Activated naive CD4-positive, alpha-beta T cell treated with anti-CD3 and anti-CD28 coated beads for 36 hours (primary cell): ENCODE measurements around the gene KRT6C. TPM values are rescaled to one million over a fixed set of nuclear protein-coding genes. Genes with fewer than 3 reads are reported as not detected.
A peak's percentile ranks its signal among the peaks of the same experiment; 100 is the strongest.
"Not testable (repeated sequence)": the region's sequence is repeated elsewhere in the genome, so short reads cannot be mapped to it uniquely, and the experiment has no call there.

ENCODE experiments used
- CTCF ChIA-PET: fragments of 350-600 bp; sonication (Branson Sonifier 250); formaldehyde crosslinking; loops from one replicate; lab custom pipeline; 2021; ENCODE audit warnings: antibody characterized with exemption; lab: Charles Lee
- DNase-seq: peaks from one replicate; pipeline ENCODE4 v3.0.0-alpha.2; 2020
- H3K27ac Mint-ChIP-seq: one replicate; pipeline ENCODE4 v1.8.0; 2021; ENCODE audit warnings: mild to moderate bottlenecking, mixed read lengths
- H3K27me3 Mint-ChIP-seq: one replicate; pipeline ENCODE4 v1.8.0; 2021; ENCODE audit warnings: low read depth, mixed read lengths
- H3K36me3 Mint-ChIP-seq: one replicate; pipeline ENCODE4 v1.8.0; 2021; ENCODE audit warnings: low read depth, mixed read lengths
- H3K4me1 Mint-ChIP-seq: one replicate; pipeline ENCODE4 v1.8.0; 2021; ENCODE audit warnings: low read depth, mixed read lengths
- H3K4me3 Mint-ChIP-seq: one replicate; pipeline ENCODE4 v1.8.0; 2021; ENCODE audit warnings: mild to moderate bottlenecking, moderate library complexity, mixed read lengths
- H3K9me3 Mint-ChIP-seq: one replicate; pipeline ENCODE4 v1.8.0; 2021; ENCODE audit warnings: mixed read lengths
- intact Hi-C: fragments of 100-400 bp; cut with micrococcal nuclease; formaldehyde crosslinking; loops from one replicate; pipeline ENCODE4 v1.15.1; 2023
- total RNA-seq, 2 experiments: library from RNA; stranded (reverse); gene quantifications; one replicate each; pipeline ENCODE4 v1.2.3, GENCODE V29; 2021

KRT6C gene
- total RNA-seq, 2 experiments from 2014 or later: not detected

GRCh38 chr12:52496590-52497071 lies 23.0 kb upstream of the KRT6C start:
- CTCF ChIA-PET: interaction anchor here (1.1 kb wide), 1 partner anchor 145 kb away, joined by 3 read pairs; no protein-coding TSS in a partner anchor
- H3K36me3 Mint-ChIP-seq: no peaks in the 10 kb centered on the region

GRCh38 chr12:52496054-52496453 lies 22.4 kb upstream of the KRT6C start:
- intact Hi-C loops: no loop called here
- no peaks in the 10 kb centered on the region for H3K4me1 Mint-ChIP-seq
- no peak for DNase-seq
- no peaks in the 10 kb centered on the region for H3K36me3 Mint-ChIP-seq
- CTCF ChIA-PET: no interaction called here
- no peak overlapping the region for H3K4me3 Mint-ChIP-seq
- no peak overlapping the region for H3K27ac Mint-ChIP-seq
- peaks cover 10% of the 10 kb centered on the region for H3K27me3 Mint-ChIP-seq
- H3K9me3 Mint-ChIP-seq: no peaks in the 10 kb centered on the region

More at GRCh38 chr12:52496590-52497071, 23.0 kb upstream of the KRT6C start:
- Mint-ChIP-seq H3K27ac (no peak overlapping the region), H3K4me1 (no peaks in the 10 kb centered on the region), H3K9me3 (no peaks in the 10 kb centered on the region), H3K4me3 (no peak overlapping the region), H3K27me3 (peaks cover 4% of the 10 kb centered on the region)
- intact Hi-C loops: no loop called here
- DNase-seq: no peak

GRCh38 chr12:52495389-52495788 lies 21.8 kb upstream of the KRT6C start:
- peaks cover 12% of the 10 kb centered on the region for H3K27me3 Mint-ChIP-seq
- no peak overlapping the region for H3K4me3 Mint-ChIP-seq
- H3K36me3 Mint-ChIP-seq: no peaks in the 10 kb centered on the region
- H3K4me1 Mint-ChIP-seq: no peaks in the 10 kb centered on the region
- H3K27ac Mint-ChIP-seq: no peak overlapping the region
- peak; percentile 12 for DNase-seq
- no peaks in the 10 kb centered on the region for H3K9me3 Mint-ChIP-seq
- CTCF ChIA-PET: no interaction called here
- intact Hi-C loops: no loop called here

- intact Hi-C loops: no loop called here
- CTCF ChIA-PET: no interaction called here
- Mint-ChIP-seq H3K36me3 (no peaks in the 10 kb centered on the region), H3K27me3 (peaks cover 12% of the 10 kb centered on the region), H3K27ac (no peak overlapping the region), H3K9me3 (no peaks in the 10 kb centered on the region), H3K4me1 (no peaks in the 10 kb centered on the region), H3K4me3 (no peak overlapping the region)
- no peak for DNase-seq
These were observed 20.9 kb upstream of the KRT6C start for GRCh38 chr12:52494518-52494917.

DNA sequence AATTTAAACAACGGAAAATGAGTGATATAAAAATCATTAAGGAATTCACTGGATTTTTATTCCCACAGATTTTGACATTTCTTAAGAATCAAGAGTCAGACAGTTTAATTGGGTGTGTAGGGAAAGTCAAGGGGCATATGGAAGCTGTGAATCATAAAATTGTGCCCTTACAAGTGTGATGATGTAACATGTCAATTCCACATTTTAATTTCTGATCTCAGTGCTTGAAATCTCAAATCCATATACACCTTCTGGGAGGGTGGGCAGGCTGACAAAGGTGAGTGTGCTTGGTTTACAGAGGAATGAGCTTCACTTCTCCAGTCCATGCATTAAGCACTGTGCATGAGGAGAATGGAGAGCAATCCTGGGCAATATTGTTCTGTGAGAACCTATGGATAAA lies 20.5 kb upstream of the KRT6C start:
- Mint-ChIP-seq H3K36me3 (no peaks in the 10 kb centered on the region), H3K4me1 (no peaks in the 10 kb centered on the region), H3K27ac (no peak overlapping the region), H3K27me3 (peaks cover 12% of the 10 kb centered on the region), H3K9me3 (no peaks in the 10 kb centered on the region), H3K4me3 (no peak overlapping the region)
- CTCF ChIA-PET: no interaction called here
- no peak for DNase-seq
- intact Hi-C loops: no loop called here

DNA sequence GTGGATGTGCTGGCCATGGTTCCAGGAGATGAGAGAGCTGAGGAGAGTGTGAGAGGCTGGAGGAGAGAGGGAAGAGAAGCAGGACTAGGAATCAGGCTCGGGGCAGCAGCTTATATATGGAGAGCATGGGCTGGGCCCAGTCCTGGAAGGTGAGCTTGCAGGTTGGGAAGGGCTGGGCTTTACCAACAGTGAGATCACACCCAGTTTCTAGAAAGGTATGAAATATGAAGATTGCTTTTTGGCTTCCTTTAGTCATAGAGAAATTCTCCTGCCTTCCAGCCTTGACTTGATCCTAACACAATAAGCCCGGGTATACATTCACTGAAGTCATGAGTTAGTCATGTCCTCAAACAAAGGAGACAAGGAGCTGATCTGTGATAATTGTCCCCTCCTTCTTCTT lies 19.6 kb upstream of the KRT6C start, which contains the start of gene KRT6A:
KRT6A (minus strand) TSS at position 86 of the 400 bp plus-strand sequence; CDS start at position 17, 69 bp downstream.
- peaks cover 16% of the 10 kb centered on the region for H3K27me3 Mint-ChIP-seq
- CTCF ChIA-PET: no interaction called here
- no peak within 1 kb of the TSS for H3K27ac Mint-ChIP-seq
- no peaks in the 10 kb centered on the region for H3K4me1 Mint-ChIP-seq
- intact Hi-C loops: no loop called here
- H3K4me3 Mint-ChIP-seq: no peak within 1 kb of the TSS
- H3K36me3 Mint-ChIP-seq: no peaks in the 10 kb centered on the region
- no peak for DNase-seq
- H3K9me3 Mint-ChIP-seq: no peaks in the 10 kb centered on the region

GRCh38 chr12:52492405-52492804 lies 18.8 kb upstream of the KRT6C start:
- CTCF ChIA-PET: not testable (repeated sequence)

GRCh38 chr12:52491495-52491894 lies 17.9 kb upstream of the KRT6C start:
- H3K36me3 Mint-ChIP-seq, CTCF ChIA-PET: not testable (repeated sequence)
- H3K27me3 Mint-ChIP-seq: peaks cover 21% of the 10 kb centered on the region

More at GRCh38 chr12:52492405-52492804, 18.8 kb upstream of the KRT6C start:
- DNase-seq, intact Hi-C loops, H3K9me3 Mint-ChIP-seq, H3K4me1 Mint-ChIP-seq, H3K36me3 Mint-ChIP-seq, H3K27ac Mint-ChIP-seq, H3K4me3 Mint-ChIP-seq: not testable (repeated sequence)
- peaks cover 16% of the 10 kb centered on the region for H3K27me3 Mint-ChIP-seq

GRCh38 chr12:52488736-52489135 lies 15.1 kb upstream of the KRT6C start:
- no peak overlapping the region for H3K4me3 Mint-ChIP-seq

More at GRCh38 chr12:52491495-52491894, 17.9 kb upstream of the KRT6C start:
- H3K4me1 Mint-ChIP-seq, intact Hi-C loops, H3K9me3 Mint-ChIP-seq, DNase-seq, H3K4me3 Mint-ChIP-seq, H3K27ac Mint-ChIP-seq: not testable (repeated sequence)

GRCh38 chr12:52487744-52488443 lies 14.3 kb upstream of the KRT6C start:
- H3K27ac Mint-ChIP-seq, H3K36me3 Mint-ChIP-seq, H3K9me3 Mint-ChIP-seq, intact Hi-C loops, DNase-seq, H3K4me3 Mint-ChIP-seq, H3K4me1 Mint-ChIP-seq: not testable (repeated sequence)
- H3K27me3 Mint-ChIP-seq: peaks cover 38% of the 10 kb centered on the region
- CTCF ChIA-PET: interaction anchor here (1.1 kb wide), 1 partner anchor 397 kb away, joined by 3 read pairs; no protein-coding TSS in a partner anchor

More at GRCh38 chr12:52488736-52489135, 15.1 kb upstream of the KRT6C start:
- Mint-ChIP-seq H3K27ac (no peak overlapping the region), H3K36me3 (no peaks in the 10 kb centered on the region), H3K9me3 (peaks cover 4% of the 10 kb centered on the region), H3K4me1 (no peaks in the 10 kb centered on the region), H3K27me3 (peaks cover 32% of the 10 kb centered on the region)
- CTCF ChIA-PET: no interaction called here
- no peak for DNase-seq
- intact Hi-C loops: no loop called here

GRCh38 chr12:52487211-52487610 lies 13.6 kb upstream of the KRT6C start:
- no peak for DNase-seq
- H3K4me3 Mint-ChIP-seq: no peak overlapping the region
- H3K9me3 Mint-ChIP-seq: peaks cover 4% of the 10 kb centered on the region
- H3K27me3 Mint-ChIP-seq: peaks cover 40% of the 10 kb centered on the region
- H3K36me3 Mint-ChIP-seq: no peaks in the 10 kb centered on the region
- CTCF ChIA-PET: interaction anchor here (1.1 kb wide), 1 partner anchor 398 kb away, joined by 3 read pairs; no protein-coding TSS in a partner anchor
- H3K4me1 Mint-ChIP-seq: no peaks in the 10 kb centered on the region
- H3K27ac Mint-ChIP-seq: no peak overlapping the region
- intact Hi-C loops: no loop called here

DNA sequence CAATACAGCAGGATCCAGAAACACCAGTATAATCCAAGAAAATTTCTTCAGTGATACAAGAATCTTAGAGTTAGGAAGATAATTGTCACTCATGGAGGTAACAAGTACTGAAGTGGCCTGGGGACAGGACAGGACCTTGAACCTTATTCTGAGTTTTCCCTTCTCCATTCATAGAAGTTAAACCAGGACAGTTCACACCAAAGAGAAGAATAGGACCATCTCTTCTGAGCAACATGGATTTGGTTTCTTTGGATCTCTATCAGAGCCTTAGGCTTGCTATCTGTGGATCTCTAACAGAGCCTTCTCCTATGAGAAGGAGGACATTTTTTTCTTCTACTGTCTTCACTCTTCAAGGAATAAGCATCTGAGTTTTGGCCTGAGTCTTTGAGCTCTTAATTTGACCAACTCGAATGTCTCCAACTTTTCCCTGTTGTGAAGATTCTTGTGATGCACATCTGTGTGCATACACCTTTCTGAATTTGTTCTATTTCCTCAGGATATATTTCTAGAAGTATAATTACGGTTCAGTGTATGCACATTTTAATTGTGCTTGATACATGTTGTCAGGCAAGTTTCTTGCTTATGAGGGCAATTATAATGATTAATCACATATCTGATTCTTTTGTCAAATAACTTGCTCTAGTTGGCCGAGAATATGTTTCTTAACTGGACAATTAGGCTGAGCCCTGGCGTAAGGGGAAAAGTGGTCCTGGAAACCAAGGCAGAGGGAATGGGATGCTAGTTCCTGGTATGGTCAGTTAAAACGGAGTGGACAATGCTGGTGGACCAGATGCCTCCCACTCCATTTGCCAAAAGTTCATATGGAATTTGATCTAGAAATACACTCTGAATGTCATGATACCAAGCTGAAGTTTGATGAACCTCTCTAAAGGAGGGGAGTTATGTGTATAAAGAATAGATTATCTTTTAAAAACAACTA lies 12.8 kb upstream of the KRT6C start:
- H3K36me3 Mint-ChIP-seq: no peaks in the 10 kb centered on the region
- CTCF ChIA-PET: no interaction called here
- intact Hi-C loops: no loop called here
- H3K27me3 Mint-ChIP-seq: peaks cover 34% of the 10 kb centered on the region
- DNase-seq: no peak
- no peak overlapping the region for H3K27ac Mint-ChIP-seq
- no peaks in the 10 kb centered on the region for H3K4me1 Mint-ChIP-seq
- peaks cover 4% of the 10 kb centered on the region for H3K9me3 Mint-ChIP-seq
- H3K4me3 Mint-ChIP-seq: no peak overlapping the region
